Testis (tissue), 3 donors: ENCODE measurements around the gene ESYT2. TPM values are rescaled to one million over a fixed set of nuclear protein-coding genes. Genes with fewer than 3 reads are reported as not detected.

ENCODE experiments used
- DNase-seq: peaks from one replicate; pipeline ENCODE4 v3.0.0-alpha.2; 2019
- H3K27ac ChIP-seq, 2 donors: fragments of 200-600 bp; sonication (generic); one replicate each; pipeline ENCODE4 v1.5.1; 2019
- H3K27me3 ChIP-seq: fragments of 200-600 bp; sonication (generic); one replicate; pipeline ENCODE4 v1.5.1; 2019
- H3K36me3 ChIP-seq: fragments of 200-600 bp; sonication (generic); one replicate; pipeline ENCODE4 v1.5.1; 2017; ENCODE audit warnings: low read depth; ENCODE audit errors: missing control alignments
- H3K4me1 ChIP-seq: fragments of 200-600 bp; sonication (generic); one replicate; pipeline ENCODE4 v1.5.1; 2019
- H3K4me3 ChIP-seq, 2 donors: fragments of 200-600 bp; sonication (generic); one replicate each; pipeline ENCODE4 v1.5.1; 2017 to 2019
- H3K9me3 ChIP-seq: fragments of 200-600 bp; sonication (generic); one replicate; pipeline ENCODE4 v1.5.1; 2017
- CTCF ChIP-seq, 3 experiments: fragments of 450-650 bp in 2 of 3; fragments of 200-600 bp in 1 of 3; sonication (generic) in 1 of 3; IDR thresholded peaks; one replicate each; pipeline ENCODE4 v1.5.1; 2016 to 2019; ENCODE audit warnings: antibody characterized with exemption in 3 of 3, mild to moderate bottlenecking in 2 of 3, moderate library complexity in 1 of 3
- POLR2A ChIP-seq: fragments of 450-650 bp; IDR thresholded peaks from one replicate; pipeline ENCODE4 v1.6.1; 2017; ENCODE audit warnings: antibody characterized with exemption, mild to moderate bottlenecking, moderate library complexity
- WGBS, 2 donors: methylation state at CpG; one replicate each; pipeline ENCODE4 v1.1.5; 2018; 5-methylcytosine and 5-hydroxymethylcytosine counted together
- intact Hi-C: fragments of 100-400 bp; cut with DNase I; formaldehyde crosslinking; loops from one replicate; pipeline ENCODE4 v1.15.1; 2023; ENCODE audit warnings: low total_unique reads
- polyA plus RNA-seq: library from polyadenylated mRNA; stranded (reverse); fragments of 350-450 nt; fragmentation: Illumina TruSeq; extraction: RNeasy Lipid Tissue Mini Kit (QIAGEN cat#74804); gene quantifications from one replicate; pipeline ENCODE4 v1.2.3, GENCODE V29; 2014; ENCODE audit warnings: low read depth, low replicate concordance; ENCODE audit not compliant: insufficient read depth
- total RNA-seq, 2 donors: library from RNA; depleted of rRNA; stranded (reverse); fragments of >200 nt; gene quantifications; one replicate each; pipeline ENCODE4 v1.2.3, GENCODE V29; 2016

The ESYT2 gene
- total and polyA plus RNA-seq, 3 donors from 2014 or later = 53.9 to 73.1 (median 61.1) TPM

- no peak for DNase-seq
- Histone ChIP-seq H3K4me1 (no peaks in the 10 kb centered on the region), H3K4me3 (no peak overlapping the region), H3K27me3 (no peaks in the 10 kb centered on the region), H3K36me3 (no peaks in the 10 kb centered on the region), H3K27ac (no peak overlapping the region), H3K9me3 (no peaks in the 10 kb centered on the region)
- no peak for TF ChIP-seq POLR2A
- WGBS, 2 donors = 93 to 95% methylated on average over 15 of the region's 15 CpGs
- intact Hi-C loops = no loop called here
These were observed 90.5 kb downstream of the ESYT2 start for GRCh38 chr7:158738841-158739240.

GRCh38 chr7:158737064-158737695 lies 92.1 kb downstream of the ESYT2 start:
- Histone ChIP-seq H3K4me3 (no peak overlapping the region), H3K27me3 (no peaks in the 10 kb centered on the region), H3K36me3 (no peaks in the 10 kb centered on the region), H3K27ac (no peak overlapping the region), H3K9me3 (no peaks in the 10 kb centered on the region), H3K4me1 (no peaks in the 10 kb centered on the region)
- TF ChIP-seq POLR2A (no peak), CTCF (IDR thresholded peaks at IDR 0.05) (no peak)
- DNase-seq = no peak
- intact Hi-C loops = no loop called here
- WGBS, 2 donors = 80 to 88% methylated on average over 19 of the region's 19 CpGs

GRCh38 chr7:158735935-158736334 lies 93.4 kb downstream of the ESYT2 start:
- intact Hi-C loops = no loop called here
- Histone ChIP-seq H3K27me3 (no peaks in the 10 kb centered on the region), H3K4me3 (no peak overlapping the region), H3K36me3 (no peaks in the 10 kb centered on the region), H3K4me1 (no peaks in the 10 kb centered on the region), H3K9me3 (no peaks in the 10 kb centered on the region), H3K27ac (no peak overlapping the region)
- TF ChIP-seq POLR2A (no peak), CTCF (IDR thresholded peaks at IDR 0.05) (no peak)
- DNase-seq = no peak
- 90 to 96% methylated on average over 9 to 12 of the region's 12 CpGs for WGBS, 2 donors

- H3K27ac ChIP-seq = no peak overlapping the region
- H3K27me3 ChIP-seq = no peaks in the 10 kb centered on the region
- TF ChIP-seq CTCF (IDR thresholded peaks at IDR 0.05) (no peak), POLR2A (no peak)
- no peaks in the 10 kb centered on the region for H3K9me3 ChIP-seq
- WGBS, 2 donors = 94 to 99% methylated on average over 6 of the region's 6 CpGs
- DNase-seq = no peak
- no peak overlapping the region for H3K4me3 ChIP-seq
- no peaks in the 10 kb centered on the region for H3K4me1 ChIP-seq
- intact Hi-C loops = no loop called here
- H3K36me3 ChIP-seq = no peaks in the 10 kb centered on the region
These were observed 94.4 kb downstream of the ESYT2 start for GRCh38 chr7:158734861-158735260.

- Histone ChIP-seq H3K36me3 (no peaks in the 10 kb centered on the region), H3K9me3 (no peaks in the 10 kb centered on the region), H3K27me3 (no peaks in the 10 kb centered on the region), H3K4me3 (no peak overlapping the region), H3K27ac (no peak overlapping the region), H3K4me1 (no peaks in the 10 kb centered on the region)
- WGBS, 2 donors = 94 to 96% methylated on average over 19 of the region's 19 CpGs
- no peak for DNase-seq
- TF ChIP-seq POLR2A = no peak
- no peak for TF ChIP-seq CTCF (IDR thresholded peaks at IDR 0.05)
- intact Hi-C loops = no loop called here
These were observed 95.4 kb downstream of the ESYT2 start for GRCh38 chr7:158733775-158734494.
